Activated naive CD8-positive, alpha-beta T cell (primary cell): ENCODE measurements around the gene FARP1.

ENCODE experiments used
- H3K27ac Mint-ChIP-seq: one replicate; pipeline ENCODE4 v1.8.0; 2021; ENCODE audit warnings: mixed read lengths
- H3K27me3 Mint-ChIP-seq: one replicate; pipeline ENCODE4 v1.8.0; 2021; ENCODE audit warnings: mixed read lengths
- H3K36me3 Mint-ChIP-seq: one replicate; pipeline ENCODE4 v1.8.0; 2021; ENCODE audit warnings: mixed read lengths
- H3K4me1 Mint-ChIP-seq: one replicate; pipeline ENCODE4 v1.8.0; 2021; ENCODE audit warnings: low read depth, mixed read lengths
- H3K4me3 Mint-ChIP-seq: one replicate; pipeline ENCODE4 v1.8.0; 2021; ENCODE audit warnings: mild to moderate bottlenecking, mixed read lengths
- H3K9me3 Mint-ChIP-seq: one replicate; pipeline ENCODE4 v1.8.0; 2021; ENCODE audit warnings: low read depth, mixed read lengths

FARP1 gene

DNA sequence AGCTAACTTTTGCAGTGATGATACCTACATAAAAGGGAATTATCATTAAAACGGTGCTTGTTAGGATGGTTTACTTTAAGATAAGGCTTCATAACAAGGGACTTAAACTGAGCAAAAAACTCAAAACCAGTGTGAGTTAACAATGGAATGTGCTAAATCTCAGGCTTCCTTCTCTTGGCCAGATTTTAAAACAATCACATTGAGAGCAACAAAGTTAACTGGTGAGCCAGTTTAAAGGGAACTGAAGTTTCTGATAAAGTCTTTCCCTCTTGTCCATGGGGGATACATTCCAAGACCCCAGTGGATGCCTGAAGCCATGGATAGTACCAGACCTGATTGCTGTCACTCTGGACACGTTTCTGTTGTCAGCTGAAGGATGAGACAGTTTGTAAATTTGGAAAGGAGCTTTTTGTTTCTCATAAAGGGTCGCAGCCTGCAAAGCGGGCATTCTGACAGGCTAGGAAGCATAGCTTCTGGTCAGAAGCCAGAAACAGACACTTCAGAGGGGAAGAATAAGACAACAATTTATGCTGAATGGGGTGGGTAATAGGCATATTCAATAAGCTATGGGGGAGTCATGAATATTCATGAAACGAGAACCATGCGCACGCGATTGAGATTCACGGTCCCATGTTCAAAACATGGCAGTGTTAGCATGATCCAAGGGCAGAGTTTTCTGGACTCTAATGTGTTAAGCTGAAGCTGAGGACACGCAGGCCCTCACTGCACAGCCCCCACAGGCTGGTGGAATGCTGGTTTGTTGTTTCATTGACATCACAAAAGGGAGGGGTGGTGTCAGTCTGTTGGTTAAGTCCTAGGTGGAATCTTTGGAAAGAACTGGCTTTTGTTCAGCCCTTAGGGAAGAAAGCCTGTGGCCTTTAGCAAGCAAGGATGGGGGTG is 184.7 kb downstream of the FARP1 start:
- H3K36me3 Mint-ChIP-seq = no peaks in the 10 kb centered on the region
- H3K27ac Mint-ChIP-seq = no peak overlapping the region
- peaks cover 4% of the 10 kb centered on the region for H3K27me3 Mint-ChIP-seq

DNA sequence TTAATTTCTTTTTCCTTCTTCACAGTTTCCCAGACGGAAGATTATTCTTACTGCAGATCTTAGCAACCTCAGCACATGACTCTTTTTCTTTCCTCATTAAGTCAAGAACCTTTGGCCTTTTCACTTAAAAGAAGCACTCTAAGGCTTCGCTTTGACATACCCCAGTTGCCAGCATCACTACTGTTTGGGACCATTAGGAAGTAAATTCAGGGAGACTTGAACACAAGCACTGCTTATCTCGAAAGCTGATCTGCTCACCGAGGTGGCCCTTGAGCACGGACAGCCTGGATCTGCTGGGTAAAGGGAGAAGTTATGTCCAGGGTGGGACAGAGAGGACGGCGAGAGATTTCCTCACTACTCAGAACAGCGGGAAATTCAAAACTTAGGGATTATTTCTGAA is 185.6 kb downstream of the FARP1 start:
- Mint-ChIP-seq H3K27ac (no peak overlapping the region), H3K4me3 (no peak overlapping the region), H3K27me3 (peaks cover 6% of the 10 kb centered on the region), H3K36me3 (no peaks in the 10 kb centered on the region), H3K4me1 (no peaks in the 10 kb centered on the region), H3K9me3 (no peaks in the 10 kb centered on the region)

More for the DNA sequence above, 184.7 kb downstream of the FARP1 start:
- H3K4me3 Mint-ChIP-seq = no peak overlapping the region
- no peaks in the 10 kb centered on the region for H3K9me3 Mint-ChIP-seq
- no peaks in the 10 kb centered on the region for H3K4me1 Mint-ChIP-seq

DNA sequence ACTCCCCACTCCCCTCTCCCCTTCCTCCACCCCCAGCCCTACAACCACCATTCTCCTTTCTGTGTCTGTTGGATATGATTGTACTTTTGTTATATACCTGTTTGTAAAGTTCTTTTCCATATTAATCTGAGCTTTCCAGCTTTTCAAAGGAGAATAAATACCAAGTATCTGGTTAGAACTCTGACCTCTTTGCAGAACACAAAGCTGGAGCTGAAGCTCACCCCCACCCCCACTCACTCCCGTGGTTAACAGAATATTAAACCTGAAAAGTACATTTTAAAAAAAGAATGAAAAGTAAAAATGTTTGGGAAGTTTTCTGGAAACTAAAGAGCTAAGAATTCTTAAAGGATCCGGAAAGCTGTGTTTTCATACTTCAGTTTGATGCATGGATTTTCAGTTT is 189.3 kb downstream of the FARP1 start:
- Mint-ChIP-seq H3K27ac (no peak overlapping the region), H3K36me3 (no peaks in the 10 kb centered on the region), H3K4me3 (no peak overlapping the region), H3K27me3 (peaks cover 6% of the 10 kb centered on the region), H3K4me1 (no peaks in the 10 kb centered on the region), H3K9me3 (no peaks in the 10 kb centered on the region)

DNA sequence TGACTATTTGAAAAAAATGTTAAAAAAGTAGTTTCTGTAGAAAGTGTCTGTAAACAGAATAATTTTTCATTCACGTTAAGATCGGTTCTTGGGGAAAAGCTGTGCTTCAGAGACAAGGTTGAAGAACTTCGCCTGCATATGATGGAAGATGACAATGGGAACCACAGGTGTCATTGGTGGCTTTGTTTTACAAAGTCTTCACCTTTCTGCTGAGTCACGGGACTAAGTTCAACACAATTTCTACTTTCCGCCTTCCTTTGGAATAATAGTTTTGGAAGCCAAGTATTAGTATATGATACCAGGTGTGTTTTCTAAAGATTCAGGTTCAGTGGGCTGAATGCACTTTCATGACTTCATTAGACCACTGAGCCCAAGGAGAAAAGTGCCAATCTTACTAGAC is 189.8 kb downstream of the FARP1 start:
- H3K4me1 Mint-ChIP-seq = no peaks in the 10 kb centered on the region
- peaks cover 6% of the 10 kb centered on the region for H3K27me3 Mint-ChIP-seq
- no peaks in the 10 kb centered on the region for H3K36me3 Mint-ChIP-seq
- no peak overlapping the region for H3K4me3 Mint-ChIP-seq
- H3K27ac Mint-ChIP-seq = no peak overlapping the region
- H3K9me3 Mint-ChIP-seq = no peaks in the 10 kb centered on the region

DNA sequence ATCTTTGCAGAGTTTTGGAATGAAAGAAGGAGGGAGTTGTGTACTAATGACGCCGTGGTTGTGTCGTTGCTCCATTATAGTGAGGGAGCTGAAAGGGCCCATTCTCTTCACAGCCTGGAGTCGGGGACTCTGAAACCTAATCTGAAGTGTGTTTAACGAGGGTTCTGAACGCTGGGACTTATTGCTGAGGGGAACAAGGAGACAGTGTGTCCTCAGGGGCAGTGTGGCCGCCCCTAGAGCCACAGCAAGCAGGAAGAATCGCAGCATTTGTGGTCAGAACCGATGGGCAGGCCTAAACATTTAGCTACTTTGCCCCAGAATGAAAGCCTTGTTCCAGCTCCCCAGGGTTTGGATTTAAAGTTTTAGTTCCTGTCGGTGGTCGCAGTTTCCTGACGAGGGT is 190.6 kb downstream of the FARP1 start:
- Mint-ChIP-seq H3K4me3 (no peak overlapping the region), H3K27me3 (peaks cover 10% of the 10 kb centered on the region), H3K4me1 (no peaks in the 10 kb centered on the region), H3K36me3 (no peaks in the 10 kb centered on the region), H3K9me3 (no peaks in the 10 kb centered on the region), H3K27ac (no peak overlapping the region)

DNA sequence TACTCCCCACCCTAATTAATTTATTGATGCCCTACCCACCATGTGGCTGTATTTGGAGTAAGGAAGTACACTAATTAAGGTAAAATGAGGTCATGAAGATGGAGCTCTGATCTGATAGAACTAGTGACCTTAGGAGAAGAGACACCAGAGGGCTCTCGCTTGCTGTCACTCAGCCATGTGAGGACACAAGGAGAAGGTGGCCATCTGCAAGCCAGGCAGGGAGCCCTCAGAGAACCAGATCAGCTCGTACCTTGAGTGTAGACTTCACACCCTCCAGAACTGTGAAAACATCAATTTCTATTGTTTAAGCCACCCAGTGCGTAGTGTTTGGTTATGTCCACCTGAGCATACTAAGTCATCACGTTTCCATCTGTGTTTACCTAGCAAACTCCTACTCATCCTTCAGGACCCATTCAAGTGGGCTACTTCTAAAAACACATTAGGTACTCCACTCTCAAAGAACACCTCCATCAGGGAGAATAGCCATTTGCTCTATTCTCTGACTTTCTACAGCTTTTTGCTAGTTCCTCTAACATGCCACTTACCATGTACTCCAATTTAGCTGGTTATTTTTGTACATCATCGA is 191.8 kb downstream of the FARP1 start:
- H3K9me3 Mint-ChIP-seq = no peaks in the 10 kb centered on the region
- H3K4me1 Mint-ChIP-seq = no peaks in the 10 kb centered on the region
- H3K27ac Mint-ChIP-seq = no peak overlapping the region
- no peak overlapping the region for H3K4me3 Mint-ChIP-seq
- H3K36me3 Mint-ChIP-seq = no peaks in the 10 kb centered on the region
- peaks cover 9% of the 10 kb centered on the region for H3K27me3 Mint-ChIP-seq

DNA sequence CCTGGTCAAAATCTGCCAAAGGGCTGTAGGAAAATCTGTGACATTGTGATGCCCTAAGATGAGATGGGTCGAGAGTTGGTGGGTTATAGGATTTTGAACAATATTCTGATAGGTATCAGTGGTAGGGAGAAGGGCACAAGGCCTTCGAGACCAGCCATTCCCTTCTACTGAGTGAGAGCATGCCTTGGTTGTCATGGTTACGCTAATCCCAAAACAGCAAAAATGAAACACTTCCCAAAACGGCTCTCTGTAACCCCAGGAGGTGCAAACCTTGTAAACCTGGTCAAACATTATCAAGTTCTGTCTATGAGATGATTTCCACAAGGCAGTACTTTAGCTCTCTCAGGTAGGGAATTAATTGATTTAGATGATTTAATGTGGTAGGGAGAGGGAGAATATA is 192.8 kb downstream of the FARP1 start:
- Mint-ChIP-seq H3K4me1 (no peaks in the 10 kb centered on the region), H3K36me3 (no peaks in the 10 kb centered on the region), H3K4me3 (no peak overlapping the region), H3K9me3 (no peaks in the 10 kb centered on the region), H3K27me3 (peaks cover 8% of the 10 kb centered on the region), H3K27ac (no peak overlapping the region)

DNA sequence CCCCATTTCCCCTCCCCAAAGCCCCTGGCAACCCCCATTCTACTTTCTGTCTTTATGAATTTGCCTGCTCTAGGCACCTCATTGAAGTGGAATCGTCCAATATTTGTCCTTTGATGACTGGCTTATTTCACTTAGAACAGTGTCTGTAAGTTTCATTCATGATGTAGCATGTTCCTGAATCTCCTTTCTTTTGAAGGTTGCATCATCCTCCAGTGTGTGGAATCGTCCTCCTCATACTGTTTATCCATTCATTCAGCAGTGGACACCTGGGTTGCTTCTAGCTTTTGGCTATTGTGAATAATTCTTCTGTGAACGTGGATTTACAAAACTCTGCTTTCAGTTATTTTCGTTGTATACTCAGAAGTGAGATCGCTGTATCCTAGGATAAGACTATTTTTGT is 195.4 kb downstream of the FARP1 start:
- Mint-ChIP-seq H3K9me3 (no peaks in the 10 kb centered on the region), H3K27ac (no peak overlapping the region)

DNA sequence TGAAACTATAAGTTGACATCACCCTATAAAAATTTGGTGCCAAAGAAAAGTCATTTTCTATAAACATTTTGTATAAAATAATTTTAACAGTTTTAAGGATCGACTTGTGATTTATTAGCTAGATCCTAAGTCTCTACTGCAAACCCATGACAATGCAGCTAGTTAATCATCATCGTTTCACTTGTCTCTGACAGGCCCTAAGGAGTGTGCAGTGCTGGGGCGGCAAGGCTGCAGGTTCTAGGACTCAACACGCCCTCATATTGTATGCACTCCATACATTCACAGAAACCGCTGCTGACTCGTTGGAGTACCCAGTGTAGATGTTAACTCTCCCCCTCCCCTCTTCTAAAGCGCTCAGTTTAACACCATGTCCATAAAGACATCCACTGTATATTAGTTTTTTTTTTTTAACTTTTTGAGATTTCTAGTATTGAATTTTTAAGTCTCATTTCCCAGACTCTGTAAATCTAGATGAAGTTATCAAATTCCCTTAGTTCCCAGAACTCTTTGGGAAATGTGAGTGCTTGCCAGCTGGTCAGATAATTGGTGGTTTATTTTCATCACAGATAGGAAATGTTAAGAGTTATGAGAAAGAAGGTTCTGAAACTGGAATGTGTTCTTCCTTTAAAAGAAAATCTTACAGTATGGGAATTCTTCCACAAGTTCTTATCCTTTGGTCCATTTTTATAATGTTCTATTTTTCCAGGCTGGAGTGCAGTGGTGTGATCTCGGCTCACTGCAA is 197.0 kb downstream of the FARP1 start:
- H3K9me3 Mint-ChIP-seq = no peaks in the 10 kb centered on the region

More for the DNA sequence above, 195.4 kb downstream of the FARP1 start:
- peaks cover 6% of the 10 kb centered on the region for H3K27me3 Mint-ChIP-seq
- no peak overlapping the region for H3K4me3 Mint-ChIP-seq
- no peaks in the 10 kb centered on the region for H3K4me1 Mint-ChIP-seq
- H3K36me3 Mint-ChIP-seq = no peaks in the 10 kb centered on the region

DNA sequence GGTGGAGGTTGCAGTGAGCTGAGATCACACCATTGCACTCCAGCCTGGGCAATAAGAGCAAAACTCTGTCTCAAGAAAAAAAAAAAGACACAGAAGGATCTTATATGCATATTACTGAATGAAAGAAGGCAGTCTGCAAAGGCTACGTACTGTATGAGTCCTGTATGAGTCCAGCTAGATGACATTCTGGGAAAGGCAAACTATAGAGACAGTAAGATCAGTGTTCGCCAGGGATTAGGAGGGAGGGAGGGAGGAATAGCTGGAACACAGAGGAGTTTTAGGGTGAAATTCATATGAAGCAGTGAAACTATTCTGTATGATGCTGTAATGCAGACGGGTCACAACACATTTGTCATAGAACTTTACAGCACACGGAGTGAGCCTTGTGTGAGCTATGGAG is 200.1 kb downstream of the FARP1 start:
- Mint-ChIP-seq H3K4me1 (no peaks in the 10 kb centered on the region), H3K4me3 (no peak overlapping the region), H3K27ac (no peak overlapping the region), H3K9me3 (no peaks in the 10 kb centered on the region), H3K27me3 (peaks cover 5% of the 10 kb centered on the region), H3K36me3 (no peaks in the 10 kb centered on the region)

More for the DNA sequence above, 197.0 kb downstream of the FARP1 start:
- H3K4me1 Mint-ChIP-seq = no peaks in the 10 kb centered on the region
- no peak overlapping the region for H3K4me3 Mint-ChIP-seq
- no peaks in the 10 kb centered on the region for H3K36me3 Mint-ChIP-seq
- peaks cover 6% of the 10 kb centered on the region for H3K27me3 Mint-ChIP-seq
- H3K27ac Mint-ChIP-seq = no peak overlapping the region

DNA sequence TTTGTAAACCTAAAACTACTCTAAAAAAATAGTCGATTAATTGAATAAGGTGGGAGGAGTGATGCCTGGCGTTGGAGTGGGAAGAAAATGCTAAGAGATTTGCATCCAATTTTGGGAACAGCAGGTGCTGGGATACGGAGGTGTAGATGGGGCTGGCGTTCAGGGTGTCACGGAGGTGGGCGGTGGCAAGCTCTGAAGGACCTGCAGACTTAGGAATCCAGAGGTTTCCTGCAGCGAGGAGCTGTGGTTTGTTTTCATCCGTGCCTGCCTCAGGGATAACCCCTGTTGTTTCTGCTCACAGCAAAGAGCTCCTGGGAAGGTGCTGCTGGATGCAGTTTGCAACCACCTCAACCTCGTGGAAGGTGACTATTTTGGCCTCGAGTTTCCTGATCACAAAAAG is 200.6 kb downstream of the FARP1 start:
- no peak overlapping the region for H3K27ac Mint-ChIP-seq
- H3K36me3 Mint-ChIP-seq = no peaks in the 10 kb centered on the region
- H3K4me3 Mint-ChIP-seq = no peak overlapping the region
- no peaks in the 10 kb centered on the region for H3K9me3 Mint-ChIP-seq
- H3K27me3 Mint-ChIP-seq = peaks cover 2% of the 10 kb centered on the region
- no peaks in the 10 kb centered on the region for H3K4me1 Mint-ChIP-seq

DNA sequence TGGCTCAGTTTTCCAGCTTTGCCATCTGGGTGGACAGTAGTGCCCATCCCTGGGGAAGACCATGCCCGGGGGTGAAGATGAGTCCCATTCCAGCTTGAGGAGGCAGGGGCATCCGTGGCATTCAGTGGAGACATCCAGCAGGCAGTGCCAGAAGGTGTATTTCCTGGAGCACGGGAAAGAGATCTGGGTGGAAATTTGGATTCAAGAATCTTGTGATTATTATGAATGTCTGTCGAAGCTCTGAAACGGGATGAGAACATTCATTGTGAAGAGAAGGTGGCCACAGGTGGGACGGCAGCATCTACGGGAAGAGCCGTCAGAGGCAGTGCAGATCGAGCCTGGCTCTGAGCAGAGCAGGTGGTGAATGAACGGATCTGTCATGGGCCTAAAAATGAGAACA is 201.5 kb downstream of the FARP1 start:
- Mint-ChIP-seq H3K27me3 (peaks cover 2% of the 10 kb centered on the region), H3K4me1 (no peaks in the 10 kb centered on the region), H3K27ac (no peak overlapping the region), H3K9me3 (no peaks in the 10 kb centered on the region), H3K36me3 (no peaks in the 10 kb centered on the region), H3K4me3 (no peak overlapping the region)

DNA sequence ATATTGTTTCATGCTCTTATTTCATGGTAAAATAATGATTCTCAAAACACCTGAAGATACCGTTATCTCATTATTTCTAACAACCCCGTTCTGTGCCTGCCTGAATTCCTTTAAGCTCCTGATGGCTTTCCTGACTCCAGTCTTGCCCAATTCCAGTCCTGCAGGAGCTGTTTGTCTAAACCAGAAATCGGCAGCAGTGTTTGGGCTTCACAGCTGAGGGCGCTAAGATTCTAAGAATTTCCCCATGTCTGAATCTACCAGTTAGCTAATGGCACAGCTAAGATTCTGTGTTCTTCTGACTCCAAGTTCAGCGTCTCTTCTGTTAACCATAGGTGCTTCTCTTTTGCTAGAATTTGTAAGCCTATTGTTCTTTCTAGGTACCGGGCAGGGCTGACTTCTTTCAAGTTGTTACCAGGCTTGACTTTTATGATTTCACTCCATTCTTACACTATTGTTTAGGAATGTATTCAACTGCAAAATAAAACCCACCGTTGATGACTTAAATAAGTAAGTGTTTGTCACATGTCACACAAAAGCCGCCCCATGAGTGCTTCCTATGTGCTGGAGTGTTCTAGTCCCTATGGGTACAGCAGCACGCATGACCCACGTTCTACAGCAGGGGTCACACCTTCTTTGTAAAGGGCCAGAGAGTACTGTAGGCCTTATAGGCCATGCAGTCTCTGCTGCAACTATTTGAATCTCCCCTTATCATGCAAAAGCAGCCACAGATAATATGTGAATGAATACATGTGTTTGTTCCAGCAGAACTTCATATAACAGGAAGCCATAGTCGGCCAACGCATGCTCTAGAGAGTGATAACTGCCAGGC is 202.4 kb downstream of the FARP1 start:
- Mint-ChIP-seq H3K4me3 (no peak overlapping the region), H3K9me3 (no peaks in the 10 kb centered on the region), H3K27me3 (peaks cover 2% of the 10 kb centered on the region), H3K36me3 (no peaks in the 10 kb centered on the region), H3K4me1 (no peaks in the 10 kb centered on the region), H3K27ac (no peak overlapping the region)

DNA sequence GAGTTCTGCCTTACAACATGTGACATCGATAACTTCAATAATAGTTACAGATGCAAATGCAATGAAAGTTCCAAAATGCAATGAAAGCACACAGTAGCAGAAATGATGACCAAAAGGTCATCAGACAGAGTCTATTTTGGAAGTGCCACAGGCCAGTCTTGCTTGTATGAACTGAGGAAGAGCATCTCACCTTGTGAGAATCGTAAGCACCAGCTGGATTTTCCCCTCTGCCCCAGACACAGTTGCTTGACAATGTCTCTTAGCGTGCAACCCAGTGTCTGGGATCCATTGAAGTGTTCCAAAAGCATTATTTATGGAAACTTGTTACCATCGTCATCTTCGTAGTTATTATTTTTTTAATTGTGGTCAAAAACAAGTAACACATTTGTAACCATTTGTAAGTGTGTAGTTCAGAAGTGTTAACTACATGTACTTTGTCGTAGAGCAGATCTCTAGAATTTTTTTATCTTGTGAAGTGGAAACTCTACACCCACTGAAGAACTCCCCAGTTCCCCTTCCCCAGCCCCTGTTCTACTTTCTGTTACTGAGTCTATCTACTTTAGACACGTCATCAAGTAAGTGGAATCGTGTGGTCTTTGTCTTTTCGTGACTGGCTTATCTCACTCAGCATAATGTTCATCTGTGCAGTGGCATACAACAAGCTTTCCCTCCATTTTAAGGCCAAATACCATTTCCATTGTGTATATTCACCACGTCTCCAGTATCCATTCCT is 204.2 kb downstream of the FARP1 start:
- no peaks in the 10 kb centered on the region for H3K36me3 Mint-ChIP-seq
- no peaks in the 10 kb centered on the region for H3K9me3 Mint-ChIP-seq
- H3K4me3 Mint-ChIP-seq = no peak overlapping the region
- no peak overlapping the region for H3K27ac Mint-ChIP-seq
- no peaks in the 10 kb centered on the region for H3K4me1 Mint-ChIP-seq
- peaks cover 2% of the 10 kb centered on the region for H3K27me3 Mint-ChIP-seq
